Effector memory CD4-positive, alpha-beta T cell (primary cell): Measurements from ENCODE around the gene ZNF438.

Experiments
- DNase-seq, 3 donors: peaks; one replicate each; pipeline ENCODE4 v3.0.0-alpha.2; 2020
- H3K27ac ChIP-seq: 2 replicates; pipeline ENCODE4 v1.7.0; 2013; ENCODE audit warnings: mild to moderate bottlenecking, low read length, moderate library complexity; ENCODE audit not compliant: insufficient read depth, poor library complexity, severe bottlenecking
- H3K27me3 ChIP-seq: replicated peaks from 2 replicates; pipeline ENCODE4 v1.7.0; 2013; ENCODE audit warnings: mild to moderate bottlenecking, low read length; ENCODE audit not compliant: insufficient read depth, control insufficient read depth, poor library complexity, severe bottlenecking
- H3K36me3 ChIP-seq: 2 replicates; pipeline ENCODE4 v1.7.0; 2013; ENCODE audit warnings: mild to moderate bottlenecking, low read length, moderate library complexity; ENCODE audit not compliant: control insufficient read depth, insufficient read depth
- H3K4me1 ChIP-seq: 2 replicates; pipeline ENCODE4 v1.7.0; 2013; ENCODE audit warnings: low read length, mild to moderate bottlenecking; ENCODE audit not compliant: control insufficient read depth, insufficient read depth, poor library complexity, severe bottlenecking
- H3K4me3 ChIP-seq: 2 replicates; pipeline ENCODE4 v1.7.0; 2013; ENCODE audit warnings: low read length, low read depth, mild to moderate bottlenecking; ENCODE audit not compliant: insufficient read depth, poor library complexity, severe bottlenecking
- H3K9me3 ChIP-seq: 2 replicates; pipeline ENCODE4 v1.7.0; 2013; ENCODE audit warnings: mild to moderate bottlenecking, low read length, moderate library complexity; ENCODE audit not compliant: control insufficient read depth

ZNF438 gene

DNA sequence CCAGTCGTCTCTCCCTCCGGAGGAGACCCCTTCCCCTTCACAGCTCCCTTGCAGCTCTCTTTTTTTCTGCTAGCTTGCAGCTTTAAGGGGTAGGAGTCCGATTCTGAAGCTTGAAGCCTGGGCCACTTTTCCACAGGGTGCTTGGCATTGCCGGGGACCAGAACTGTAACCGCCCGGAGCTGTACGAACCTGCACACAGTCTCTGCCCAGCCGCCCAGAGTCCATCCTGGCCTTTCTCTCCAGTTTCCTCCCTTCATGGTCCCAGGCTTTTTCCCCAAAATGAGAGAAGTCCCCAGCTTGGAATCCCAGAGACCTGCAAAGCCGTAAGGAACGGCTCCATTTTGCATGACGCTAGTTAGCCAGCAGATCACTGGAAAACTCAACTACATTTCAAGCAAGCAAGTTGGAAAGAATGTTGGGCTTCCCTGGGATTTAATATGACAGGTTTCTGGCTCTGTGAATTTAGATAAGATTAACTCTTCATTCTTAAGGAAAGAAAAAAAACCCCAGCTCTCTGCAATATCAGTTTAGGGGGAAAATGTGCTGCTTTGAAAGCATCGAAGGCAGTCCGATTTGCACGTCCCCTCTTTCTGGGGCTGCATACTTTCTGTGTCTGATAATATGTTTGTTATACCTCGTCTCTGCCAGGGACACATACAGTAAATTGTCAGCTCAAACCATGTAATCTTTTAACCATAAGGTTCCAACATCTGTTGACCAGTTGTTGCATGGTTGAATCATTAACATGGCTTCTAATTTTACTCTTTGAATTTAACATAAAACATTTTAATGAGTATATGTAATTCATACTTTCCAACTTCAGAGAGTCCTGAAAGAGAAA lies 212.1 kb downstream of the ZNF438 start:
- Histone ChIP-seq H3K36me3 (no peaks in the 10 kb centered on the region), H3K27me3 (no peaks in the 10 kb centered on the region), H3K4me3 (no peak overlapping the region), H3K27ac (no peak overlapping the region), H3K9me3 (no peaks in the 10 kb centered on the region), H3K4me1 (no peaks in the 10 kb centered on the region)
- no peak for DNase-seq

DNA sequence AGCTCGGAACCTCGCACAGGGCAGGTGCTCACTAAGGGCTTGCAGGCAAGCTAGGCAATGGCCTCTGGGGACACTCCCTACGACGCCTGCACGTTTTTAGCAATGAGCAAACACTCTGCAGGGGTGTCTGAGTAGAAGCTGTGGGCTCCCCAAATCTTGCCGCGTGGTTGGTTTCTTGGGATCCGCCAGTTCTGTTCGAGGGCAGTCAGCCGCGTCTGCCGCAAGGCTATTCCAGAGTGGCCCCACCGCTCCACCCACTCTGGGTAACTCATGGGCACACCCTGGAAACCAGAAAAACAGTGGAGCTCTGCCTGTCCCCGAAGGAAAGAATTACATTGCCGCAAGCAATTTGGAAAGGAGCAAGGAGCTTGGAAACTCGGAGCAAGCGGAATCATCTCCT lies 212.8 kb downstream of the ZNF438 start:
- H3K9me3 ChIP-seq, result no peaks in the 10 kb centered on the region
- no peaks in the 10 kb centered on the region for H3K27me3 ChIP-seq
- no peaks in the 10 kb centered on the region for H3K4me1 ChIP-seq
- H3K36me3 ChIP-seq, result no peaks in the 10 kb centered on the region
- DNase-seq, result no peak
- H3K4me3 ChIP-seq, result no peak overlapping the region
- H3K27ac ChIP-seq, result no peak overlapping the region

DNA sequence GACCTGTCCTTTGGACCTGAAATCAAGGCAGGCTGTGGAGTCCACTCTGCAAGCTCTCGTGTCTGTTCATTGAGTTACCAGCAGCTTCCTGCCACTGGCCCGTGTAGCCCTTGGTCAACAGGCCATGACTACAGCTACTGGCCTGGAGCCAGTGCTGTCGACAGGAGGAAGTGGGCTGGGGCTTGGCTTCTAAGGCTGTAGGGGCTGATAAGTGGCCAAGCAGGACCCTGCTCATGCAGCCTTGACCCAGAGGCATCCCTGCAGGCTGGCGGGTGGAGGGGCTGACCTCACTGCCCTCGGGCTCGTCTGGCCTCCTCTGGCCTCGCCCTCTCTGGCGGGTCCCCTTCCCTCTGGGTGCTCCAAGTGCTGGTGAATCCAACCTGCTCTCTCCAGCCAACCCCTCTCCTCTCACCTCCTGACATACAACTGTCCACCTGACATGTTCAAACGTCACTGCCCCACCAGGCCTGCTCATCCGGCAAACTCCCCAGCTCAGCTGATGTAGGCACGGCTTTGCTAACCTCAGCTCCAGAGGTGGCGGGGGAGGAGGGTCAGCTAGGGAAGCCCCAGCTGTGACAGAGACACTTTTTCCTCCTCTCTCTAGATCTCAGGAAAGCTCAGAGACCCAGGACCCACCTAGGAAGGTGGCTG lies 213.5 kb downstream of the ZNF438 start:
- H3K27ac ChIP-seq, result no peak overlapping the region
- no peaks in the 10 kb centered on the region for H3K4me1 ChIP-seq
- DNase-seq, result no peak
- H3K36me3 ChIP-seq, result no peaks in the 10 kb centered on the region
- H3K4me3 ChIP-seq, result no peak overlapping the region
- H3K27me3 ChIP-seq, result no peaks in the 10 kb centered on the region
- H3K9me3 ChIP-seq, result no peaks in the 10 kb centered on the region

DNA sequence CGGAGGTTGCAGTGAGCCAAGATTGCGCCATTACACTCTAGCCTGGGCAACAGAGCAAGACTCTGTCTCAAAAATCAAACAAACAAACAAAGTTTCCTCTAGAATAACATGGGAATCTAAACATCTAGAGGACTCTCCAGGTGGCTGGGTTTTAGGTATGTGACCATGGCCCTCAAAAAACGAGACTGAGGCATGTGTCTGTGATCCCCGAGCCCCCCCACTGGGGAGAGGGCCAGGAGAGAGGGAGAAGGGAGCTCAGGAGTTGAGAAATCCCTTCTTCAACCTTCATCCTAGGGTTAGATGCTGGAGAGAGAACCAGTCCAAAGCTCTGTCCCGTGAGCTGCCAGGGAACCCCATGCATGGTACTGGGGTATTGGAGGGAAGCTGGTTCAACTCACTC lies 214.1 kb downstream of the ZNF438 start:
- no peak for DNase-seq
- H3K27me3 ChIP-seq, result no peaks in the 10 kb centered on the region
- no peaks in the 10 kb centered on the region for H3K9me3 ChIP-seq
- no peaks in the 10 kb centered on the region for H3K4me1 ChIP-seq
- no peak overlapping the region for H3K27ac ChIP-seq
- no peak overlapping the region for H3K4me3 ChIP-seq
- H3K36me3 ChIP-seq, result no peaks in the 10 kb centered on the region

DNA sequence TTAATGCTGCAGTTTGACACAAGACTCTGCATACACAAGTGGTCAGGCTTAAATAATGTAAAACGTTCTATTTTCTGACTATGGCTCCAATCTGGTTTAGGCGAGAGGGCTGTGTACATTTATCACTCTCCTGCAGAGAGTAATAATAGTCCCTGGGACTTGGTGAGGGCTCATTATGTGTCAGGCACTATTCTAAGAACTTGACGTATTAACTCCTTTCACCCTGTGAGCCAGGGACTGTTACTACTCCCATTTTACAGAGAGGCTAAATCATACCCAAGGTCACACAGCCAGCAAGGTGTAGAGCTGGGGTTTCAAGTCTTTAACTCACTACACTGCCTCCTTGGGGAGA lies 214.9 kb downstream of the ZNF438 start:
- DNase-seq, result no peak
- Histone ChIP-seq H3K27me3 (no peaks in the 10 kb centered on the region), H3K36me3 (no peaks in the 10 kb centered on the region), H3K4me1 (no peaks in the 10 kb centered on the region), H3K27ac (no peak overlapping the region), H3K9me3 (no peaks in the 10 kb centered on the region), H3K4me3 (no peak overlapping the region)

DNA sequence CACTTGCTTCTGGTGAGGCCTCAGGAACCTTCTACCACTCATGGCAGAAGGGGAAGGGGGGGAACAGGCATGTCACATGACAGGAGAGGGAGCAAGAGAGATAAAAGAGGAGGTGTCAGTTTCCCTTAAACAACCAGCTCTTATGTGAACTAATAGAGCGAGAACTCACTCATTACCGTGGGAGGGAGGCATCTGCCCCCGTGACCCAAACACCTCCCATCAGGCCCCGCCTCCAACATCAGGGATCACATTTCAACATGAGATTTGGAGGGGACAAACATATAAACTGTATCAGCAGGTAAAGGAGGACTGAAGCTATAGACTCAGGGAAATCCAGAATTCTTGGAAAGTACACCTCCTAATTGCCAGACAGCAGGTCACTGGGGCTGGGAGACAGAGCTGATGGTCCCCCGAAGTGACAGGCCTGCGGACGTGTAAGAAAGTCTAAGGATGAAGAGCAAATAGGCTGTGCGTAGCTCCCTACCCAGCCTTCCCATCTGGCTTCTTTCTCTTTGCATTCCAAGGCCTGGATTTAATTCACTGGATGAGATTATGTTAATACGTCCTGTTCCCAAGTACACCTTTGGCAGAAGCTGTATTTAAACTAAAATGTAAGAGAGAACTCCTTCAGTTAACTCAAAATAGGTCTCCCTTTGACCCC lies 215.4 kb downstream of the ZNF438 start:
- Histone ChIP-seq H3K36me3 (no peaks in the 10 kb centered on the region), H3K27ac (no peak overlapping the region), H3K4me1 (no peaks in the 10 kb centered on the region), H3K4me3 (no peak overlapping the region), H3K27me3 (no peaks in the 10 kb centered on the region), H3K9me3 (no peaks in the 10 kb centered on the region)
- DNase-seq, result no peak

DNA sequence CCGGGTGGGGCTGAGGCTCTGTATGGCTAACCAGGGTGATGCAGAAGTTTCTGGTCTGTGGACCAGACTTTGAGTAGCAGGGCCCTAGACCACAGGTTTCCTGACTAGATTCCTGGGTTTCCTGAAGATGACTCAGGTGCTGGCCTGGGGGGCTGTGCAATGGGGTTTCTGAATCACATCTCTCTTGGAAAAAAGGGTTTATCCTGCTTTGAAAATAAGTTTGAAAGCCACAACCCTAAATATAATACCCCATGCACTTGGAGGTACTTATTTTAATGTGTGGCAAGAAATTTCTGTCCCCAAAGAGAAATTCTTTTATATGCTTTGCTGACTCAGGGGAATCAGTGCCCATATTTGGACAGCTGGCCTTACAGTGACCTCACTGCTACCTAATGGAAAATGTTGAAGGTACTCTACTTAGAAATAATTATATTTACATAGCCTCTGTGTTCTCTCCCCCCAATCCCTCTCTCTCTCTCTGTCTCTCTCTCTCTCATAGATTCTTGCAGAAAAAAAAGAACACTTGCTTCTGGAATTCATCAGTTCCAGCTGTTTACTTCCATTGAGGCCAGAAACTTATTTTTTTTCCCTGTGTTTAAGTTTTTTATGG lies 217.7 kb downstream of the ZNF438 start:
- no peak for DNase-seq
- H3K4me1 ChIP-seq, result no peaks in the 10 kb centered on the region
- H3K4me3 ChIP-seq, result no peak overlapping the region
- no peaks in the 10 kb centered on the region for H3K36me3 ChIP-seq
- no peak overlapping the region for H3K27ac ChIP-seq
- no peaks in the 10 kb centered on the region for H3K27me3 ChIP-seq
- H3K9me3 ChIP-seq, result no peaks in the 10 kb centered on the region

DNA sequence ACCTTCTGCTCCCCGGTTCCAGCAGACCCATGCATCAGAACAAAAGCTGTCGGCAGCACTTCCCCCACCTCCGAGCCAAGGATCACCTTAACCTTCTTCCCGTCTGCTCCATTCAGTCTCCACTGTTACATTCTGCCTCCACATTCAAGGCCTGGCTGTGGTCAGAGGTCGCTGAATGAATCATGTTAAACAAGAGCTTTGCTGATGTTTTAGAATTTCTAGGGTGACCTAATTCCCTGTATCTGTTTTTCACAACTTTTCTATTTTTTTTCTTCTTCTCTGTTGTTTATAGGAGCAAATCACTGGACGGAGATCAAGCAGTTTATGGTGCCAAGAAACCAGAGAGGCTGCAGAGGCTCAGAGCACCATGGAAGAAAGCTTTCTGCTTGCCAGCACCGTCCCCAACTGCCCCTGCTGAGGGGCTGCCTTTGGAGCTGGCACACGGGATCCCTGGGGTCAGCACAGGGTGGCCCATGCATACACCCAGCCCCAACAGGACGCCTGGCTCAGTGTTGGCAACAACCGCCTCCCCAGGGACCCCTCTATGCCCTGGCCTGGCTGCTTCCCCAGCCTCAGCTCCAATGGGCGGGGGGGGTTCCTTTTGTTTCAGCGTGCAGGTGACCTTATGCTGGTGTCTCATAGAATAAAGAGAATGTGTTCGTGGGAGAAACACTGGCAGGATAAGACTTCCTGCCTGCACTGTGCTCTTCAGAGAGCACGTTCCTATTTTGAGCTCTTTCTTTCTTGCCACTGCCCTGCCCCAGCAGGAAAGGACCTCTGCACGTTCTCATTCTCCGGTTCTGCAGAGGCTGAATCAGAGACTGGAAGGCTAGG lies 219.4 kb downstream of the ZNF438 start:
- DNase-seq, result no peak
- no peaks in the 10 kb centered on the region for H3K4me1 ChIP-seq
- H3K4me3 ChIP-seq, result no peak overlapping the region
- no peaks in the 10 kb centered on the region for H3K9me3 ChIP-seq
- no peak overlapping the region for H3K27ac ChIP-seq
- no peaks in the 10 kb centered on the region for H3K36me3 ChIP-seq
- H3K27me3 ChIP-seq, result no peaks in the 10 kb centered on the region

DNA sequence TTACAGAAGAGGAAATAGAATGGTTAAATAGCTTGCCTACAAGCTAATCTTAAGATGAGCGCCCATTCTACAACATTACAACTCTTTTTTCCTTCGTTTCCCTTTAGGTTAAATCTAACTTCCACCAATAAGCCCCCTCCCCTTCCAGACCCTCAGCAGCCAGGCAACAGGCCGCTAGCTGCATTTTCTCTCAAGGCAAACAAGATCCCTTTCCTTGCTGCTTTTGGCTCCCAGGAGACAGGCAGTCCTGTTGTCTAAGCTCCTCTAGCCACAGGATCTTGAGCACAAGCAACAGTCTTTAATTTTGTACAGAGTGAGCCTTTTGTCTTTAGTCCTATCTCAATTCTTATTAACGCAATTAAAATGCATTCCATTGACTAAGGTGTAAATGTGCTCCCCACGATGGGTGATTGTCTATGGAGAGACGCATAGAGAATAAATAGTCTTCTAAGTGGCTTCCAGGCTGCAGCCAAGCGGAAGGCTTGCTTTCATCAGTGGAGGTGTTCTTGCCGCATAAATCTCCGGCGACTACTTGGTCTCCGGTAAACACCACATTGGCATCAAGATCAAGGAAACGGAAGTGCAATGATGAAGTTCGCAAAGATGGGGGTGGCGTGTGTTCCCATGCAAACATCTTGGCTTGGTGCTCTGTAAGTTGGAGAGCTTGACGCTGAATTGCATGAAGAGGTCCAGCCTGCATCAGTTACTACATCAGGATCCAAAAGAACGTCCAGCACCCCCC lies 220.2 kb downstream of the ZNF438 start:
- Histone ChIP-seq H3K36me3 (no peaks in the 10 kb centered on the region), H3K27me3 (no peaks in the 10 kb centered on the region), H3K27ac (no peak overlapping the region), H3K9me3 (no peaks in the 10 kb centered on the region), H3K4me1 (no peaks in the 10 kb centered on the region), H3K4me3 (no peak overlapping the region)
- no peak for DNase-seq
